NCI-H146 (cell line): Measurements from ENCODE around the gene COA1.
"Not testable (repeated sequence)": the region's sequence is repeated elsewhere in the genome, so short reads cannot be mapped to it uniquely, and the experiment has no call there.

Experiments
- DNase-seq: peaks from one replicate; lab custom pipeline; 2025; lab: John Stamatoyannopoulos, UW

COA1 gene

GRCh38 chr7:43687866-43688265 is 41.5 kb downstream of the COA1 start:
- DNase-seq = not testable (repeated sequence)

- DNase-seq = no peak
These were observed 42.3 kb downstream of the COA1 start for GRCh38 chr7:43686991-43687390.

DNA sequence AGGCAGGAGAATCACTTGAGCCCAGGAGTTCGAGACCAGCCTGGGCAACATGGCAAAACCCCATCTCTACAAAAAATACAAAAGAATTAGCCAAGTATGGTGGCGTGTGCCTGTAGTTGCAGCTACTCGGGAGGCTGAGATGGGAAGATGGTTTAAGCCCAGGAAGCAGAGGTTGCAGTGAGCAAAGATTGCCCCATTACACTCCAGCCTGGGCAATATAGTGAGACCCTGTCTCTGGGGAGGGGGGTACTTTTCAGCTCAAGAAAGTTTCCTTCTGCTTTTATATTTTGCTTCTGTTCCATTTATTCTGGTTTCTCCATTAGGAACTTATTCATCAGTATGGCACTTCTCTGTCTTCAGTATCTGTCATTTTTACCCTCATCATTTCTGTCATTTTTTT is 48.6 kb downstream of the COA1 start:
- DNase-seq = no peak

- no peak for DNase-seq
These were observed 49.9 kb downstream of the COA1 start for GRCh38 chr7:43679210-43680068.

DNA sequence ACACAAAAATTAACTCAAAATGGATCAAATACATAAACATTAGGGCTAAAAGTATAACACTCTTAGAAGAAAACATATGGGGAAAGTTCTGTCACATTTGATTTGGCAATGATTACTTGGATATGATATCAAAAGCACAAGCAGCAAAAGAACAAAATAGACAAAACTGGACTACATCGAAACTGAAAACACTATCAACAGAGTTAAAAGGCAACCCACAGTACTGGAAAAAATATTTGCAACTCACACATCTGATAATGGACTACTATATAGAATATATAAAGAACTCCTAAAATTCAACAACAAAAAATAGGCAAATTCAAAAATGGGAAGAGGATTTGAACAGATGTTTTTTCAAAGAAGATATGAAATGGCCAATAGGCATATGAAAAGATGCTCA is 51.0 kb downstream of the COA1 start:
- no peak for DNase-seq

DNA sequence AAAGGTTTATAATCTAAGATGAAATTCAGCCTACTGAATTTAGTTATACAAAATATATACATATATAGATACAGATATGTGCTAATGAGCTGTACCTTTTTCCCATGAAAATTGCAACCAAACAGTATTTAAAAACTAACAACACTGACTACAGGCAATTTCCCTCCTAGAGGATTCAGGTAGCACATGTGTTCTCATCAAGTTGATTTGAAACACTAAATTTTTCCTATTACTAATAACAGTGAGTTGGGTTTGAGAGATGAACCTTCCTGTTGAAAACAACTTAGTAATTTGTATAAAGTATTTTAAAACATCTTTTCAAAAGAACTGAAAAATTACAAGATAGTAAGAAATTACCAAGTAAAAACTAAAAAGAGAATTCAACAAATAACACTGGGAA is 51.5 kb downstream of the COA1 start:
- no peak for DNase-seq

GRCh38 chr7:43674559-43675436 is 54.5 kb downstream of the COA1 start:
- DNase-seq = no peak

DNA sequence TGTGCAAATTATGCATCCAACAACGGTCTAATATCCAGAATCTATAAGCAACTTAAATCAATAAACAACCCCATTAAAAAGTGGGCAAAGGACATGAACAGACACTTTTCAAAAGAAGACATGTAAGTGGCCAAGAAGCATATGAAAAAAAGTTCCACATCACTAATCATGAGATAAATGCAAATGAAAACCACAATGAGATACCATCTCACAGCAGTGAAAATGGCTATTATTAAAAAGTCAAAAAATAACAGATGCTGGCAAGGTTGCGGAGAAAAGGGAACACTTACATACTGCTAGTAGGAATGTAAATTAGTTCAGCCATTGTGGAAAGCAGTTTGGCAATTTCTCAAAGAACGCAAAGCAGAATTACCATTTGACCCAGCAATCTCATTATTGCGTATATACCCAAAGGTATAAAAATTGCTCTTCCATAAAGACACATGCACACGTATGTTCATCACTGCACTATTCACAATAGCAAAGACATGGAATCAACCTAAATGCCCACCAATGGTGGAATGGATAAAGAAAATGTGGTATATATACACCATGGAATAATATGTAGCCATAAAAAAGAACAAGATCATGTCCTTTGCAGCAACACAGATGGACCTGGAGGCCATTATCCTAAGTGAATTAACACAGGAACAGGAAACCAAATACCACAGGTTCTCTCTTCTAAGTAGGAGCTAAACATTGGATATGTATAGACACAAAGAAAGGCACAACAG is 55.9 kb downstream of the COA1 start:
- not testable (repeated sequence) for DNase-seq

GRCh38 chr7:43671521-43671920 is 57.8 kb downstream of the COA1 start:
- DNase-seq = no peak

DNA sequence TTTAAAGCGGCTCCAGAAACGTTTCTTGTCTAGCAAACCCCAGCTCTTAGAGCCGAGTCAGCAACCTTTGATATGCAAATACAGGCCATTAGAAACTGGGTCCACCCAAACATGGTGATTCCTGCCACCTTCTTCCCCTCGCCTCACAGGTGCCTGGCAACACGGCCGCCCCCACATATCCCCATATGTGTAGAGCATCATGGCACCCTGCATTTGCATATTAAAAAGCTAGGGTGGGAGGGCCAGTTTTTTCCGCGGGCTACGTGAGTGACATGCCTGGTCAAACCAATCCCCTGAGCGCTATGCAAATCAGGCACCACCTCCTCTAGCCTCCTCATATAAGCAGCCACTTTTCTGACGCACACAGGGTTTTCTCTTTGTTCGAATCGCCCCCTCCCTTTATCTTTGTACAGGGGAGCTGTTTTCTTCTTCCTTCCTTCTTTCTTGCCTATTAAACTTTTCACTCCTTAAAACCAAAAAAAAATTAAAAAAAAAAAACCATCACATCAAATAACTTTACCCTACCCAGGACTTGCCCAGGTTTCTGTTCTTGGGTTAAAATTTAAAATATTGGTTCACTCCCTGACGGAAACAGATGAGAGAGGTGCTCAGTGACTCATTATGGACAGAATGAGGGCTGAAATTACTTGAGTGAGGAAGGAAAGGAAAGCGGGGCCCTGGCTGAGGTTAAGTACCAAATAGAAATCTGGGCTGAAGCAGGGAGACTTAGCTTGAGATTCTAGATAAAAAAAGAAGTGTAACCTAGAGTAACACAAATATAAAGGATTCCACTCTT is 59.8 kb downstream of the COA1 start:
- DNase-seq = no peak

DNA sequence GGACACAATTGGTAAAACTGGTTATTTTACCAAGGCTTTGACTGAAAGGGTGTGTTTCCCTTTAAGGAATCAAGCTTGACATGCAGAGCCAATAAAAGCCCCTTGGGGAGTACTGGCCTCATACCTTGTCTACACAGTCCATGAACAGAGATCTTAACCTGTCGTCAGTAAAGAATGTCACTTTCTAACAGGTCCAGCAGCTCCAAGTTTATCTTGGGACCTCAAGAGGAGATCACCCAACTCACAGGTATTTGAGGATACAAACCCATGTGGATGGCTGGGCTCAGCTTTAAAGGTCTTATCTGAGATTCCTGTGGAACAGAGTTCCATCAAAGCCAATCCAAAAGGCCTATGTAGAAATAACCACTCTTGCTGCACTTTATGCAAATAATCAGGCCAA is 61.3 kb downstream of the COA1 start:
- DNase-seq = no peak

DNA sequence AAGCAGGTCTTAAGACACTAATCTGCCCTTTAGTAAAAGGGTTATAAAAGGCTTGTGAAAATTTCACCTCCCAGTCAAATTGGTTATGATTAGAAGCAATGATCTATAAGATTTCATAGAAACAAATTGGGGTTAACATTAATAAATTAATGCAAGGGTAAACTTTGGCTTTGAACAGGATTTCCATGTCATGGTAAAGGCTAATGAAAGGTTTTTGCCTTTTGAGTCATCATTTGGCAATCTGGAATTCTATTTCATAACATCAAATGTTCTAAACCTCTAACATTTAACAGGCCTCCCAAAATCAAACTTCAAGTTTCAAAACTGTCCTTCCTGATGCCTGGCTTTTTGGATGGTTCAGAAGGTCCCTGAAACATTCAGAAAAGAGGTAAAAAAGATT is 62.4 kb downstream of the COA1 start:
- no peak for DNase-seq

- DNase-seq = no peak
These were observed 64.6 kb downstream of the COA1 start for GRCh38 chr7:43664681-43665080.

- DNase-seq = no peak
These were observed 69.2 kb downstream of the COA1 start for GRCh38 chr7:43660141-43660540.

DNA sequence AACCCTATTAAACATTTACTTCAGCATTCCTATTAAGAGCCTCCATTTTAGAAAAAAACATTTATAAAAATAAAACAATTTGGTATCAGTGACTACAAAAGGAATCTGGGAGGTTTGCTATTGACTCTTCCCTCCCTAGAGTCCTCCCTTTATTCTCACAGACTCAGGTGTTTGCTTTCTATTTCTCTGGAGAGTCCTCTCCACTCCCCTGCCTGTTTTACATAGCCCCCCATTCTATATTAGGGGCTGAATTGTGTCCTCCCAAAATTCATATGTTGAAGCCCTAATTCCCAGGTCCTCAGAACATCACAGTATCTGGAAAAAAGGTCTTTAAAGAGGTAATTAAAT is 69.8 kb downstream of the COA1 start:
- DNase-seq = no peak

GRCh38 chr7:43658718-43659548 is 70.4 kb downstream of the COA1 start:
- no peak for DNase-seq

DNA sequence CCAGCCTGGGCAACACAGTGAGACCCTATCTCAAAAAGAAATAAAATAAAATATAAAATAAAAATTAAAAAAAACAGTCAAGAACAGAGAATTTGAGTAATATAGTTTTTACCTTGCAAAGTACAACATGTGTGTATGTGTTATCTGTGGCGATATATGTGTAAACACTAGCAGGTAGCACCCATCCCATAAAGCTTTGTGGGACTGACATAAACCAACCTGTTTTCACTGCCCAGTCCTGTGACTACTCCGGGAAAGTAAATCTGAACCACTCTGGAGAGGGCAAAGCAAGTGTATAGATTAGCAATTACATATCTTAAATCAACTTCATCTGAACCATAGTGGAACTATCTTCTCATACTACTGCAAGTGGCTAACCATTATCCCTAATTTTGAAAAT is 72.3 kb downstream of the COA1 start:
- no peak for DNase-seq

DNA sequence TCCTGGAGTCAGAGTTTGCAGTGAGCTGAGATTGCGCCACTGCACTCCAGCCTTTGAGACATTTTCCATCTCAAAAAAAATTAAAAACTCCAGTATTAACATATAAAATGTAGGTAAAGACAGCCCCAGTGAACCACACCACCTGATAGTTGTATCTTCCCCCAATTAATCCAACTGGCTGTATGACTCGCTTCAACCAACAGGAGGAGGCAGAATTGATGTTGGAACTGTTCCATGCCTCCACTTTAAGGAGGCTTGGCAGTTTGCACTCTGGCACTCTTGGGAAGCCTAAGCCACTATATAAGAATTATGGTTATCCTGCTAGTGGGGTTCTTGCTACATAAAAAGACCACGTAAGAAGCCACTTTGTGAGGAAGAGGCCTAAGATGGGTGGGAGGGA is 73.7 kb downstream of the COA1 start:
- DNase-seq = no peak

- DNase-seq = no peak
These were observed 75.3 kb downstream of the COA1 start for GRCh38 chr7:43653891-43654504.

DNA sequence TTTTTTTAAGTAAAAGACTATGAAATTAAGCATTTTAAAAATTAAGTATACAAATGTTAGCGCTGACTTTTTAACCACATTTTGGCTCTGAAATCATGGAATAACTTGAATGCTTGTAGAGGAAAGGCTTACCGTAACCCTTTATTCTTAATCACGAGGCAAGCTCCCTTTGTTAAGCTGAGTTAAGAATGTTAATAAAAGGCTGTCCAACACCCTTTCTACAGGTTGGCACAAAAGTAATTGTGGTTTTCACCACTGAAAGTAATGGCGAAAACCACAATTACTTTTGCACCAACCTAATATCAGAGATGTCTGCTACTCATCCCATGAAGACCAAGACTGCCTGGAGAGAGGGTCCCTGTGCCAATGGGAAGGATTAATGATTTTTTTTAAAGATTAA is 75.9 kb downstream of the COA1 start:
- no peak for DNase-seq
